Immature natural killer cell (primary cell): Measurements from ENCODE around the gene KLK6. TPM values are rescaled to one million over a fixed set of nuclear protein-coding genes. Genes with fewer than 3 reads are reported as not detected.

ENCODE experiments used
- DNase-seq, 3 donors: peaks; one replicate each; pipeline ENCODE4 v3.0.0; 2022; ENCODE audit warnings: mixed read lengths in 1 of 3
- H3K27ac Mint-ChIP-seq, 6 donors: one replicate each; pipeline ENCODE4 v1.8.0; 2020; ENCODE audit warnings: mixed read lengths in 6 of 6, mild to moderate bottlenecking in 5 of 6, inconsistent platforms in 4 of 6, moderate library complexity in 3 of 6
- H3K27me3 Mint-ChIP-seq, 3 donors: one replicate each; pipeline ENCODE4 v1.8.0; 2020 to 2021; ENCODE audit warnings: low read depth in 3 of 3, mild to moderate bottlenecking in 3 of 3, mixed read lengths in 3 of 3, moderate library complexity in 3 of 3, inconsistent platforms in 1 of 3
- H3K36me3 Mint-ChIP-seq, 3 donors: one replicate each; pipeline ENCODE4 v1.8.0; 2020; ENCODE audit warnings: mixed read lengths in 3 of 3, inconsistent platforms in 2 of 3, mild to moderate bottlenecking in 2 of 3
- H3K4me1 Mint-ChIP-seq, 2 donors: one replicate each; pipeline ENCODE4 v1.8.0; 2020; ENCODE audit warnings: inconsistent platforms in 2 of 2, mild to moderate bottlenecking in 2 of 2, mixed read lengths in 2 of 2, moderate library complexity in 1 of 2
- H3K4me3 Mint-ChIP-seq, 5 donors: one replicate each; pipeline ENCODE4 v1.8.0; 2020; ENCODE audit warnings: mild to moderate bottlenecking in 5 of 5, mixed read lengths in 5 of 5, inconsistent platforms in 3 of 5, moderate library complexity in 3 of 5
- H3K9me3 Mint-ChIP-seq, 6 donors: one replicate each; pipeline ENCODE4 v1.8.0; 2020; ENCODE audit warnings: mild to moderate bottlenecking in 6 of 6, mixed read lengths in 6 of 6, inconsistent platforms in 4 of 6, moderate library complexity in 3 of 6
- polyA plus RNA-seq, 3 donors: library from polyadenylated mRNA; unstranded; fragments of 300-500 nt; fragmentation: Illumina TruSeq; gene quantifications; one replicate each; pipeline ENCODE4 v1.2.3, GENCODE V29; 2021

Gene KLK6
- polyA plus RNA-seq, 3 donors from 2014 or later: not detected

- no peaks in the 10 kb centered on the region for H3K4me1 Mint-ChIP-seq
- no peaks in the 10 kb centered on the region for H3K9me3 Mint-ChIP-seq
- H3K27me3 Mint-ChIP-seq: peaks cover 8 to 11% (median 10%) of the 10 kb centered on the region in 3 donors
- no peak for DNase-seq
- peaks cover 0 to 4% (median 3%) of the 10 kb centered on the region in 3 donors for H3K36me3 Mint-ChIP-seq
- no peak overlapping the region for H3K27ac Mint-ChIP-seq
- no peak overlapping the region for H3K4me3 Mint-ChIP-seq
These were observed 9.5 kb downstream of the KLK6 start for GRCh38 chr19:50959731-50960500.

- Mint-ChIP-seq H3K27me3 (peaks cover 8 to 9% (median 8%) of the 10 kb centered on the region in 3 donors), H3K9me3 (no peaks in the 10 kb centered on the region), H3K27ac (no peak overlapping the region), H3K36me3 (peaks cover 0 to 7% (median 3%) of the 10 kb centered on the region in 3 donors), H3K4me3 (no peak overlapping the region), H3K4me1 (no peaks in the 10 kb centered on the region)
- DNase-seq: no peak
These were observed 11.8 kb downstream of the KLK6 start for GRCh38 chr19:50957587-50957986.

GRCh38 chr19:50952910-50953309, 16.5 kb downstream of the KLK6 start, which contains the start of gene KLK5:
TSS of gene KLK5 (minus strand) at chr19:50953038. CDS start at chr19:50952657, 381 bp downstream.
- Mint-ChIP-seq H3K27ac (no peak within 1 kb of the TSS), H3K36me3 (peaks cover 0 to 4% (median 4%) of the 10 kb centered on the region in 3 donors), H3K9me3 (peaks cover 0 to 3% (median 0%) of the 10 kb centered on the region in 6 donors), H3K4me1 (no peaks in the 10 kb centered on the region), H3K4me3 (no peak within 1 kb of the TSS), H3K27me3 (peaks cover 2 to 16% (median 8%) of the 10 kb centered on the region in 3 donors)
- no peak for DNase-seq

- H3K9me3 Mint-ChIP-seq: peaks cover 0 to 3% (median 0%) of the 10 kb centered on the region in 6 donors
These were observed 19.5 kb downstream of the KLK6 start for GRCh38 chr19:50949861-50950260.

GRCh38 chr19:50947123-50947522, 22.3 kb downstream of the KLK6 start:
- Mint-ChIP-seq H3K27ac (no peak overlapping the region), H3K9me3 (peaks cover 0 to 3% (median 0%) of the 10 kb centered on the region in 6 donors), H3K4me3 (no peak overlapping the region), H3K27me3 (peaks cover 2 to 32% (median 15%) of the 10 kb centered on the region in 3 donors), H3K4me1 (no peaks in the 10 kb centered on the region), H3K36me3 (peaks cover 0 to 4% (median 0%) of the 10 kb centered on the region in 3 donors)
- no peak for DNase-seq

More at GRCh38 chr19:50949861-50950260, 19.5 kb downstream of the KLK6 start:
- no peaks in the 10 kb centered on the region for H3K4me1 Mint-ChIP-seq
- H3K27ac Mint-ChIP-seq: no peak overlapping the region
- no peak for DNase-seq
- H3K27me3 Mint-ChIP-seq: peaks cover 2 to 22% (median 11%) of the 10 kb centered on the region in 3 donors
- H3K36me3 Mint-ChIP-seq: peaks cover 0 to 4% (median 4%) of the 10 kb centered on the region in 3 donors
- H3K4me3 Mint-ChIP-seq: no peak overlapping the region

GRCh38 chr19:50944795-50945194, 24.6 kb downstream of the KLK6 start:
- H3K27ac Mint-ChIP-seq: no peak overlapping the region
- no peaks in the 10 kb centered on the region for H3K4me1 Mint-ChIP-seq
- peaks cover 0 to 34% (median 12%) of the 10 kb centered on the region in 3 donors for H3K27me3 Mint-ChIP-seq
- no peak for DNase-seq
- no peak overlapping the region for H3K4me3 Mint-ChIP-seq
- peaks cover 0 to 4% (median 0%) of the 10 kb centered on the region in 6 donors for H3K9me3 Mint-ChIP-seq
- peaks cover 0 to 4% (median 0%) of the 10 kb centered on the region in 3 donors for H3K36me3 Mint-ChIP-seq

- no peak overlapping the region for H3K27ac Mint-ChIP-seq
- peaks cover 0 to 37% (median 11%) of the 10 kb centered on the region in 3 donors for H3K27me3 Mint-ChIP-seq
- no peaks in the 10 kb centered on the region for H3K4me1 Mint-ChIP-seq
- DNase-seq: no peak
- H3K36me3 Mint-ChIP-seq: no peaks in the 10 kb centered on the region
- peaks cover 0 to 4% (median 0%) of the 10 kb centered on the region in 6 donors for H3K9me3 Mint-ChIP-seq
- H3K4me3 Mint-ChIP-seq: no peak overlapping the region
These were observed 26.1 kb downstream of the KLK6 start for GRCh38 chr19:50943074-50943828.

- peaks cover 0 to 31% (median 6%) of the 10 kb centered on the region in 3 donors for H3K27me3 Mint-ChIP-seq
These were observed 29.8 kb downstream of the KLK6 start for GRCh38 chr19:50939596-50939995.

GRCh38 chr19:50933640-50934039, 35.8 kb downstream of the KLK6 start:
- no peak for DNase-seq
- H3K27ac Mint-ChIP-seq: no peak overlapping the region
- no peaks in the 10 kb centered on the region for H3K9me3 Mint-ChIP-seq
- H3K27me3 Mint-ChIP-seq: peaks cover 3 to 20% (median 16%) of the 10 kb centered on the region in 3 donors
- H3K36me3 Mint-ChIP-seq: no peaks in the 10 kb centered on the region
- H3K4me1 Mint-ChIP-seq: peaks cover 0 to 3% of the 10 kb centered on the region in 2 donors
- H3K4me3 Mint-ChIP-seq: no peak overlapping the region

More at GRCh38 chr19:50939596-50939995, 29.8 kb downstream of the KLK6 start:
- Mint-ChIP-seq H3K36me3 (no peaks in the 10 kb centered on the region), H3K27ac (no peak overlapping the region), H3K9me3 (peaks cover 0 to 4% (median 0%) of the 10 kb centered on the region in 6 donors), H3K4me3 (no peak overlapping the region), H3K4me1 (no peaks in the 10 kb centered on the region)
- DNase-seq: no peak

GRCh38 chr19:50932690-50933083, 36.7 kb downstream of the KLK6 start:
- no peak overlapping the region for H3K27ac Mint-ChIP-seq
- H3K4me3 Mint-ChIP-seq: no peak overlapping the region
- H3K27me3 Mint-ChIP-seq: peaks cover 3 to 19% (median 16%) of the 10 kb centered on the region in 3 donors
- no peaks in the 10 kb centered on the region for H3K36me3 Mint-ChIP-seq
- H3K4me1 Mint-ChIP-seq: peaks cover 0 to 3% of the 10 kb centered on the region in 2 donors
- no peak for DNase-seq
- H3K9me3 Mint-ChIP-seq: no peaks in the 10 kb centered on the region

GRCh38 chr19:50932018-50932689, 37.2 kb downstream of the KLK6 start:
- Mint-ChIP-seq H3K36me3 (no peaks in the 10 kb centered on the region), H3K9me3 (no peaks in the 10 kb centered on the region), H3K27me3 (peaks cover 3 to 19% (median 14%) of the 10 kb centered on the region in 3 donors), H3K4me1 (peaks cover 0 to 3% of the 10 kb centered on the region in 2 donors), H3K4me3 (no peak overlapping the region), H3K27ac (no peak overlapping the region)
- no peak for DNase-seq

- no peak for DNase-seq
- Mint-ChIP-seq H3K4me3 (no peak overlapping the region), H3K4me1 (peaks cover 0 to 3% of the 10 kb centered on the region in 2 donors), H3K9me3 (no peaks in the 10 kb centered on the region), H3K27ac (no peak overlapping the region), H3K36me3 (no peaks in the 10 kb centered on the region), H3K27me3 (peaks cover 3 to 23% (median 18%) of the 10 kb centered on the region in 3 donors)
These were observed 38.4 kb downstream of the KLK6 start for GRCh38 chr19:50931023-50931422.

- Mint-ChIP-seq H3K36me3 (no peaks in the 10 kb centered on the region), H3K27me3 (peaks cover 3 to 23% (median 13%) of the 10 kb centered on the region in 3 donors), H3K9me3 (no peaks in the 10 kb centered on the region)
These were observed 40.6 kb downstream of the KLK6 start for GRCh38 chr19:50928831-50929230.

More at GRCh38 chr19:50928831-50929230, 40.6 kb downstream of the KLK6 start:
- DNase-seq: no peak
- no peak overlapping the region for H3K27ac Mint-ChIP-seq
- peaks cover 0 to 3% of the 10 kb centered on the region in 2 donors for H3K4me1 Mint-ChIP-seq
- no peak overlapping the region for H3K4me3 Mint-ChIP-seq
